ENCODE measurements around the gene UGGT1. TPM values are rescaled to one million over a fixed set of nuclear protein-coding genes. Genes with fewer than 3 reads are reported as not detected.
"Not testable (repeated sequence)": the region's sequence is repeated elsewhere in the genome, so short reads cannot be mapped to it uniquely, and the experiment has no call there.

The UGGT1 gene
- total and polyA plus RNA-seq, 7 donors, result 1.8 to 47.9 (median 21.5) TPM

DNA sequence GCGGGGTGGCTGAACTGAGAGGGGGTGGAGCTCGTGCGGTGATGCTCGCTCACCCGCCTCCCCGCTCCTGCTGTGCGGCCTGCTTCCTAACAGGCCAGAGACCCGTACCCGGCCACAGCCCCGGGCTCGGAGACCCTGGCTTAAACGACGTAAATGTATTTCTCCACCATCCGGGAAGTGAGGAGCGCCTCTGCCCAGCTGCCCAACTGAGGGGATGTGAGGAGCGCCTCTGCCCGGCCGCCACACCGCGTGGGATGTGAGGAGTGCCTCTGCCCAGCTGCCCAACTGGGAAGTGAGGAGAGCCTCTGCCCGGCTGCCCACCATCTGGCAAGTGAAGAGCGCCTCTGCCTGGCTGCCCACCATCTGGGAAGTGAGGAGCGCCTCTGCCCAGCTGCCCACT lies 117.0 kb downstream of the UGGT1 start:
- TF ChIP-seq EP300 (IDR thresholded peaks at IDR 0.05), result no peak
- TF ChIP-seq POLR2A (IDR thresholded peaks at IDR 0.05), result no peak
- TF ChIP-seq POLR2AphosphoS5 (IDR thresholded peaks at IDR 0.05), result no peak
- TF ChIP-seq, protein P1, sequence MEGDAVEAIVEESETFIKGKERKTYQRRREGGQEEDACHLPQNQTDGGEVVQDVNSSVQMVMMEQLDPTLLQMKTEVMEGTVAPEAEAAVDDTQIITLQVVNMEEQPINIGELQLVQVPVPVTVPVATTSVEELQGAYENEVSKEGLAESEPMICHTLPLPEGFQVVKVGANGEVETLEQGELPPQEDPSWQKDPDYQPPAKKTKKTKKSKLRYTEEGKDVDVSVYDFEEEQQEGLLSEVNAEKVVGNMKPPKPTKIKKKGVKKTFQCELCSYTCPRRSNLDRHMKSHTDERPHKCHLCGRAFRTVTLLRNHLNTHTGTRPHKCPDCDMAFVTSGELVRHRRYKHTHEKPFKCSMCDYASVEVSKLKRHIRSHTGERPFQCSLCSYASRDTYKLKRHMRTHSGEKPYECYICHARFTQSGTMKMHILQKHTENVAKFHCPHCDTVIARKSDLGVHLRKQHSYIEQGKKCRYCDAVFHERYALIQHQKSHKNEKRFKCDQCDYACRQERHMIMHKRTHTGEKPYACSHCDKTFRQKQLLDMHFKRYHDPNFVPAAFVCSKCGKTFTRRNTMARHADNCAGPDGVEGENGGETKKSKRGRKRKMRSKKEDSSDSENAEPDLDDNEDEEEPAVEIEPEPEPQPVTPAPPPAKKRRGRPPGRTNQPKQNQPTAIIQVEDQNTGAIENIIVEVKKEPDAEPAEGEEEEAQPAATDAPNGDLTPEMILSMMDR (IDR thresholded peaks at IDR 0.05), result no peak
- intact Hi-C loops (cut with DNase I), result no loop called here
- Histone ChIP-seq H3K27ac (no peak overlapping the region), H3K9me3 (no peaks in the 10 kb centered on the region), H3K4me3 (no peak overlapping the region), H3K27me3 (no peaks in the 10 kb centered on the region), H3K4me1 (no peaks in the 10 kb centered on the region), H3K36me3 (no peaks in the 10 kb centered on the region)
- WGBS, 2 donors, result 94 to 97% methylated on average over 23 of the region's 23 CpGs
- DNase-seq, result no peak

DNA sequence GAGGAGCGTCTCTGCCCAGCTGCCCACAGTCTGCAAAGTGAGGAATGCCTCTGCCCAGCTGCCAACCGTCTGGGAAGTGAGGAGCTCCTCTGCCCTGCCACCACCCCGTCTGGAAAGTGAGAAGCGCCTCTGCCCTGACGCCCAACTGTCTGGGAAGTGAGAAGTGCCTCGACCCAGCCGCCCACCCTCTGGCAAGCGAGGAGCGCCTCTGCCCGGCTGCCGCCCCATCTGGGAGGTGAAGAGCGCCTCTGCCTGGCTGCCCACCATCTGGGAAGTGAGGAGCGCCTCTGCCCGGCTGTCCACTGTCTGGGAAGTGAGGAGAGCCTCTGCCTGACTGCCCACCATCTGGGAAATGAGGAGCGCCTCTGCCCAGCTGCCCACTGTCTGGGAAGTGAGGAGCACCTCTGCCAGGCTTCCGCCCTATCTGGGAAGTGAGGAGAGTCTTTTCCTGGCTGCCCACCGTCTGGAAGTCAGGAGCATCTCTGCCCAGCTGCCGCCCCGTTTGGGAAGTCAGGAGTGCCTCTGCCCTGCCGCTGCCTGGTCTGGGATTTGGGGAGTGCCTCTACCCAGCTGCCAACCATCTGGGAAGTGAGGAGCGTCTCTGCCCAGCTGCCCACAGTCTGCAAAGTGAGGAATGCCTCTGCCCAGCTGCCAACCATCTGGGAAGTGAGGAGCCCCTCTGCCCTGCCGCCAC lies 117.8 kb downstream of the UGGT1 start:
- 94 to 95% methylated on average over 22 of the region's 22 CpGs for WGBS, 2 donors
- H3K36me3 ChIP-seq; H3K27me3 ChIP-seq; H3K4me1 ChIP-seq; H3K27ac ChIP-seq; intact Hi-C loops (cut with DNase I); H3K4me3 ChIP-seq; DNase-seq; H3K9me3 ChIP-seq: not testable (repeated sequence)

DNA sequence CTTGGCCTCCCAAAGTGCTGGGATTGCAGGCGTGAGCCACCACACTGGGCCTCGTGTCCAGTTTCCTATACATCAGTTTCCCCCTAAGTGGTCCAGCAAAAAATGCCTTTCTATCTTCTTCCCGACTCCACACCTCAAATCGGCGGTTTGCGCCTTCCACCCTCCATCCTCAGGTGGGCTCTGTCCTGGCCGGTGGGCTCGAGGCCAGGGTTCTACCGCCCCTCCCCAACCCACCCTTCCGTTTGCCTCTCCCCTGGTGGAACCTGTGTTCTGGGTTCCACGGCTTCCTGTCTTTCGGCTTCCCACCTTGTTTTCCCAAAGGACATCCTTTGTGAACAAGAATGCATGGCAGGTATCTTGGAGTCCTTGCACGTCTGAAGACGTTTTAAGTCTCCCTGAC lies 123.3 kb downstream of the UGGT1 start:
- Histone ChIP-seq H3K36me3 (no peaks in the 10 kb centered on the region), H3K27ac (no peak overlapping the region), H3K9me3 (no peaks in the 10 kb centered on the region), H3K27me3 (no peaks in the 10 kb centered on the region), H3K4me3 (no peak overlapping the region), H3K4me1 (no peaks in the 10 kb centered on the region)
- no peak for DNase-seq
- intact Hi-C loops (cut with DNase I), result no loop called here
- TF ChIP-seq, protein P1 (IDR thresholded peaks at IDR 0.05), result no peak
- no peak for TF ChIP-seq POLR2AphosphoS5 (IDR thresholded peaks at IDR 0.05)
- WGBS, 2 donors, result 90 to 92% methylated on average over 14 of the region's 14 CpGs

DNA sequence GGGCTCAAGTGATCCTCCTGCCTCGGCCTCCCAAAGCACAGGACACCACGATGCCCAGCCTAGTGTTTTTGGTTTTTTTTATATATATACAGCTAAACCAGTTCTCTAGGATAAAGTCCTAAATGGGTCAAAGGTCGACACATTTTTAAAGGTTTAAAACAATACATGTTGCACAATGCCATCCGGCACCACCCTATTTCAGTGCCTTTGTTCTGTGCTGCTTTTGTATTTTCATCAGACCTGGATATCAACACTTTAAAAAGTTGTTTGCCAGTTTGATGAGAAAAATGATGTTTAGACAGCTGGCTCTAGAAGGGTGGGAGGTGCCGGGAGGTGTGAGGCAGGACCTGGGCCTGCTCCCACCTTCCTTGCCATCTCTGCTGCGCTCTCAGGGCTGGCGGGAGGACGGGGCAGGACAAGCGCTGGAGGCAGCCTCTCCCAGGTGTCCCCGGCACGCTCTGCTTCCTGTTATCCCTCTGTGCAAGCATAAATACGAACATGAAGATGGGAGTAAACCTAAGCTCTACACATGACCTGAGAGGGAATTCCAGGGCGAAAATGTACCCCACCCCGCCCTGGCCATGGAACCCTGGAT lies 124.0 kb downstream of the UGGT1 start:
- H3K9me3 ChIP-seq, result no peaks in the 10 kb centered on the region
- H3K27me3 ChIP-seq, result no peaks in the 10 kb centered on the region
- H3K4me1 ChIP-seq, result no peaks in the 10 kb centered on the region
- WGBS, 2 donors, result 32 to 83% methylated on average over 14 of the region's 14 CpGs
- no peak for DNase-seq
- H3K36me3 ChIP-seq, result no peaks in the 10 kb centered on the region
- intact Hi-C loops (cut with DNase I), result no loop called here
- TF ChIP-seq POLR2AphosphoS5 (IDR thresholded peaks at IDR 0.05), result no peak
- TF ChIP-seq, protein P1 (IDR thresholded peaks at IDR 0.05), result no peak
- TF ChIP-seq POLR2A (IDR thresholded peaks at IDR 0.05), result no peak
- TF ChIP-seq EP300 (IDR thresholded peaks at IDR 0.05), result no peak
- H3K27ac ChIP-seq, result no peak overlapping the region
- no peak overlapping the region for H3K4me3 ChIP-seq

DNA sequence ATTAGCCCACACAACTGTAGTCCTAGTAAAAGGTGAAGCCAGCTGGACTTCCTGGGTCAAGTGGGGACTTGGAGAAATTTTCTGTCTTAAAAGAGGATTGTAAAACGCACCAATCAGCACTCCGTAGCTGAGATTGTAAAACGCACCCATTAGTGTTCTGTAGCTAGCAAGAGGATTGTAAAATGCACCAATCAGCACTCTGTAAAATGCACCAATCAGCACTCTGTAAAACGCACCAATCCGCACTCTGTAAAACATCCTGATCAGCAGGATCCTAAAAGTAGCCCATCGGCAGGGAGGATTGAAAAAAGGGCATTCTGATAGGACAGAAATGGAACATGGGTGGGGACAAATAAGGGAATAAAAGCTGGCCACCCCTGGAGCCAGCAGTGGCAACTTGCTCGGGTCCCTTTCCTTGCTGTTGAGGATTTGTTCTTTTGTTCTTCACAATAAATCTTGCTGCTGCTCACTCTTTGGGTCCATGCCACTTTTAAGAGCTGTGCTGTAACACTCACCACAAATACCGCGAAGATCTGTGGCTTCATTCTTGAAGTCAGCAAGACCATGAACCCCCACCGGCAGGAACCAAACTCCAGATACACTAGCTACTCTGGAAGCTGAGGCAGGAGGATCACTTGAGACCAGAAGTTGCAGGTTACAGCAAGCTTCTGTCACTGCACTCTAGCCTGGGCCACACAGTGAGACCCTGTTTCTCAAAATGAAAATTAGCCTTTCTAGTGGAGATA lies 125.1 kb downstream of the UGGT1 start:
- H3K9me3 ChIP-seq, result no peaks in the 10 kb centered on the region
- TF ChIP-seq EP300 (IDR thresholded peaks at IDR 0.05) (no peak), POLR2A (IDR thresholded peaks at IDR 0.05) (no peak), POLR2AphosphoS5 (IDR thresholded peaks at IDR 0.05) (no peak)
- TF ChIP-seq, protein P1 (IDR thresholded peaks at IDR 0.05), result no peak
- H3K27ac ChIP-seq, result no peak overlapping the region
- 85 to 89% methylated on average over 10 of the region's 10 CpGs for WGBS, 2 donors
- no peak overlapping the region for H3K4me3 ChIP-seq
- H3K4me1 ChIP-seq, result no peaks in the 10 kb centered on the region
- no peaks in the 10 kb centered on the region for H3K27me3 ChIP-seq
- intact Hi-C loops (cut with DNase I), result no loop called here
- no peak for DNase-seq
- no peaks in the 10 kb centered on the region for H3K36me3 ChIP-seq
